Measurements from ENCODE around the gene OR8K5. TPM values are rescaled to one million over a fixed set of nuclear protein-coding genes. Genes with fewer than 3 reads are reported as not detected.

Gene OR8K5
- total and polyA plus RNA-seq, 2 donors (not counting 3 experiments of a cell fraction or from before 2014, with no cell fraction given): not detected

- dilution Hi-C loops (cut with MboI; ENCODE audit: extremely low pct_ligation_motif_present, low sequenced_read_pairs): no loop called here
- CTCF ChIA-PET: no interaction called here
These were observed 47.7 kb upstream of the OR8K5 start for GRCh38 chr11:56207790-56208189.

More at GRCh38 chr11:56207790-56208189, 47.7 kb upstream of the OR8K5 start:
- Histone ChIP-seq H3K4me1 (ENCODE audit: control insufficient read depth, extremely low read depth, insufficient read depth, low read length) (no peaks in the 10 kb centered on the region), H4K20me1 (replicated peaks; ENCODE audit: control insufficient read depth, extremely low read depth, insufficient read depth, low read length) (no peaks in the 10 kb centered on the region), H3K9ac (replicated peaks; ENCODE audit: extremely low read depth, insufficient read depth, low read length) (no peak overlapping the region), H3K9me3 (replicated peaks; ENCODE audit: control insufficient read depth, insufficient read depth, low read length) (no peaks in the 10 kb centered on the region), H3K9me1 (replicated peaks; ENCODE audit: control insufficient read depth, extremely low read depth, insufficient read depth, low read length) (no peaks in the 10 kb centered on the region), H3K4me2 (ENCODE audit: insufficient read depth, low read length) (no peak overlapping the region), H3K79me2 (ENCODE audit: control insufficient read depth, insufficient read depth, low read length) (no peaks in the 10 kb centered on the region), H3K27me3 (ENCODE audit: control insufficient read depth in 2 of 2, insufficient read depth in 2 of 2, low read length in 2 of 2) (no peaks in the 10 kb centered on the region), H2AFZ (ENCODE audit: low read depth, low read length) (no peak overlapping the region), H3K4me3 (replicated peaks in 1 of 3; ENCODE audit: insufficient read depth in 1 of 3, low read depth in 1 of 3, low read length in 3 of 3) (no peak overlapping the region), H3K27ac (ENCODE audit: insufficient read depth, low read depth, low read length) (no peak overlapping the region), H3K36me3 (ENCODE audit: control insufficient read depth in 2 of 2, extremely low read depth in 1 of 2, insufficient read depth in 2 of 2, low read length in 2 of 2) (no peaks in the 10 kb centered on the region)
- POLR2A ChIA-PET: no interaction called here
- DNase-seq (ENCODE audit: low read depth, low spot score) (no peak), FAIRE-seq (no peak)
- intact Hi-C loops (cut with micrococcal nuclease): no loop called here
- TF ChIP-seq GATA2 (IDR thresholded peaks at IDR 0.05; ENCODE audit: insufficient read depth, insufficient read length, low read depth, low read length): no peak
- TF ChIP-seq, protein P1, sequence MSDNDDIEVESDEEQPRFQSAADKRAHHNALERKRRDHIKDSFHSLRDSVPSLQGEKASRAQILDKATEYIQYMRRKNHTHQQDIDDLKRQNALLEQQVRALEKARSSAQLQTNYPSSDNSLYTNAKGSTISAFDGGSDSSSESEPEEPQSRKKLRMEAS (IDR thresholded peaks at IDR 0.05; ENCODE audit: insufficient read depth, insufficient read length): no peak
- no peak for TF ChIP-seq CTCF (IDR thresholded peaks at IDR 0.05; ENCODE audit: extremely low read depth in 1 of 2, insufficient read depth in 1 of 2, low read depth in 1 of 2, low read length in 2 of 2)
- TF ChIP-seq POLR2A (IDR thresholded peaks at IDR 0.05; ENCODE audit: low read depth, low read length): no peak
- TF ChIP-seq FOS (IDR thresholded peaks at IDR 0.05; ENCODE audit: borderline replicate concordance, insufficient read depth, low read length): no peak
- no peak for TF ChIP-seq MYC (IDR thresholded peaks at IDR 0.05; ENCODE audit: low read depth, low read length)
- TF ChIP-seq JUN (IDR thresholded peaks at IDR 0.05; ENCODE audit: borderline replicate concordance, insufficient read depth, insufficient read length, low read depth): no peak
- no peak for TF ChIP-seq POLR2AphosphoS5 (IDR thresholded peaks at IDR 0.05; ENCODE audit: insufficient read depth, low read depth, low read length)
- no peak for TF ChIP-seq EZH2 (IDR thresholded peaks at IDR 0.05; ENCODE audit: borderline replicate concordance, low read depth, low read length, severe bottlenecking)
- BruUV-seq (replicated peaks): no TSS peak

All from endothelial cell of umbilical vein (primary cell).